GM10248 (cell line): ENCODE data around the gene ERBB3.

ENCODE experiments used
- CTCF ChIA-PET: fragments of 300-600 bp; sonication (Branson Sonifier 250); formaldehyde crosslinking; extraction: SDS; loops from one replicate; lab custom pipeline; 2021; ENCODE audit warnings: antibody characterized with exemption; lab: Yijun Ruan, JAX
- POLR2A ChIA-PET: fragments of 350-650 bp; sonication (Branson Sonifier 250); formaldehyde crosslinking; extraction: SDS; loops from one replicate; lab custom pipeline; 2020; ENCODE audit warnings: antibody characterized with exemption; lab: Yijun Ruan, JAX
- DNase-seq: peaks from one replicate; pipeline ENCODE4 v3.0.0; 2012; ENCODE audit errors: extremely low spot score
- CTCF ChIP-seq: IDR thresholded peaks from 2 replicates; pipeline ENCODE4 v1.5.1; 2012; ENCODE audit warnings: mild to moderate bottlenecking, low read depth; ENCODE audit errors: extremely low read depth, missing control alignments, control extremely low read depth

ERBB3 gene

DNA sequence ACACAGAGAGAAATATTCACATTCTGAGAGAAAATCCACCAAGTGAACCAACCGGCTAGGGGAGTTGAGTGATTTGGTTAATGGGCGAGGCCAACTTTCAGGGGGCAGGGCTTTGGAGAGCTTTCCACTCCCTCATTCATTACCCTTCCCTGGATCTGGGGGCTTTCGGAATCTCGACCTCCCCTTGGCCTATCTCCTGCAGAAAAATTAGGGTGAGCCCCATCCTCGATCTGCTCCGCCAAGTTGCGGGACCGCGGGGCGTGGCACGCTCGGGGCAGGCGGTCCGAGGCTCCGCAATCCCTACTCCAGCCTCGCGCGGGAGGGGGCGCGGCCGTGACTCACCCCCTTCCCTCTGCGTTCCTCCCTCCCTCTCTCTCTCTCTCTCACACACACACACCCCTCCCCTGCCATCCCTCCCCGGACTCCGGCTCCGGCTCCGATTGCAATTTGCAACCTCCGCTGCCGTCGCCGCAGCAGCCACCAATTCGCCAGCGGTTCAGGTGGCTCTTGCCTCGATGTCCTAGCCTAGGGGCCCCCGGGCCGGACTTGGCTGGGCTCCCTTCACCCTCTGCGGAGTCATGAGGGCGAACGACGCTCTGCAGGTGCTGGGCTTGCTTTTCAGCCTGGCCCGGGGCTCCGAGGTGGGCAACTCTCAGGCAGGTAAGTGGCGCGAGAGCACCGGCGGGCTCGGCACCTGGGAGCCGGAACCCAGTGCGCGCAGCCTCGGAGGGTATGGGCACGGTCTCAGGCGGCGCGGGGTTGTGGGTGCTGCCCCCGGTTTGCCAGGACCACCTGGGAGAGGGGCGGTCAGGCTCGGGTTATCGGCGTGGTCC, at the start of gene ERBB3:
ERBB3 (plus strand) TSS at position 443 of the 833 bp plus-strand sequence; CDS start at position 579, 136 bp downstream.
- CTCF ChIA-PET, result interaction anchor here (0.6 to 2.6 kb wide), 16 partner anchors 9 to 1133 kb away, joined by 3 to 11 read pairs (median 3); partner anchors contain the start of genes PA2G4 and RNF41
- peak; percentile 67 for DNase-seq
- no peak for TF ChIP-seq CTCF
- POLR2A ChIA-PET, result interaction anchor here (0.7 kb wide), 1 partner anchor 24 kb away, joined by 3 read pairs; the partner anchor contains the start of gene PA2G4

- POLR2A ChIA-PET, result no interaction called here
- DNase-seq, result no peak
- TF ChIP-seq CTCF, result no peak
- CTCF ChIA-PET, result interaction anchor here (0.7 to 1.8 kb wide), 3 partner anchors 9 to 293 kb away, joined by 3 to 6 read pairs (median 3); no protein-coding TSS in a partner anchor
Measured at GRCh38 chr12:56031987-56032386, 48.0 kb upstream of the ERBB3 start.

GRCh38 chr12:56034586-56035332, 45.2 kb upstream of the ERBB3 start:
- ChIA-PET CTCF (interaction anchor here (1.5 to 2.0 kb wide), 2 partner anchors 31 to 297 kb away, joined by 4 to 7 read pairs; no protein-coding TSS in a partner anchor), POLR2A (no interaction called here)
- DNase-seq, result no peak
- TF ChIP-seq CTCF, result no peak

GRCh38 chr12:56037161-56037560, 42.8 kb upstream of the ERBB3 start:
- TF ChIP-seq CTCF, result no peak
- no peak for DNase-seq
- CTCF ChIA-PET, result interaction anchor here (1.4 to 2.2 kb wide), 3 partner anchors 7 to 41 kb away, joined by 6 to 7 read pairs (median 7); partner anchors contain the start of gene SUOX
- POLR2A ChIA-PET, result interaction anchor here (0.6 kb wide), 1 partner anchor 321 kb away, joined by 3 read pairs; the partner anchor contains the start of gene BLOC1S1

GRCh38 chr12:56038022-56038655, 41.8 kb upstream of the ERBB3 start:
- TF ChIP-seq CTCF, result no peak
- ChIA-PET CTCF (interaction anchor here (0.6 to 3.8 kb wide), 5 partner anchors 8 to 299 kb away, joined by 3 to 31 read pairs (median 7); partner anchors contain the start of gene SUOX), POLR2A (no interaction called here)
- DNase-seq, result no peak
